ENCODE results near the gene RHBDF2.

DNA sequence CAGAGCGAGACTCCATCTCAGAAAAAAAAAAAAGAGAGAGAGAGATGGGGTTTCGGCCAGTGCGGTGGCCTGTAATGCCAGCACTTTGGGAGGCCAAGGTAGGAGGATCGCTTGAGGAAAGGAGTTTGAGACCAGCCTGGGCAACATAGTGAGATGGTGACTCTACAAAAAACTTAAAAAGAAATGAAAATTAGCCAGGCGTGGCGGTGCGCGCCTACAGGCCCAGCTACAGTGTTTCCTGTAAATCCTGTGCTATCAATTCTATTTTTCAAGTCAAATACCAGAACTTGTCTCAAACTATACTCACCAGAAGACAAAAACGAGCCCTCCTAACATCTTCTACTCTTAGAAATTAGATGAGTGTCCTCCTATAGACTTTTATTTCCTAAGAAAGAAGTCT, 67.5 kb downstream of the RHBDF2 start:
- no peak for TF ChIP-seq POLR2A (IDR thresholded peaks at IDR 0.05)
- TF ChIP-seq, protein P1, sequence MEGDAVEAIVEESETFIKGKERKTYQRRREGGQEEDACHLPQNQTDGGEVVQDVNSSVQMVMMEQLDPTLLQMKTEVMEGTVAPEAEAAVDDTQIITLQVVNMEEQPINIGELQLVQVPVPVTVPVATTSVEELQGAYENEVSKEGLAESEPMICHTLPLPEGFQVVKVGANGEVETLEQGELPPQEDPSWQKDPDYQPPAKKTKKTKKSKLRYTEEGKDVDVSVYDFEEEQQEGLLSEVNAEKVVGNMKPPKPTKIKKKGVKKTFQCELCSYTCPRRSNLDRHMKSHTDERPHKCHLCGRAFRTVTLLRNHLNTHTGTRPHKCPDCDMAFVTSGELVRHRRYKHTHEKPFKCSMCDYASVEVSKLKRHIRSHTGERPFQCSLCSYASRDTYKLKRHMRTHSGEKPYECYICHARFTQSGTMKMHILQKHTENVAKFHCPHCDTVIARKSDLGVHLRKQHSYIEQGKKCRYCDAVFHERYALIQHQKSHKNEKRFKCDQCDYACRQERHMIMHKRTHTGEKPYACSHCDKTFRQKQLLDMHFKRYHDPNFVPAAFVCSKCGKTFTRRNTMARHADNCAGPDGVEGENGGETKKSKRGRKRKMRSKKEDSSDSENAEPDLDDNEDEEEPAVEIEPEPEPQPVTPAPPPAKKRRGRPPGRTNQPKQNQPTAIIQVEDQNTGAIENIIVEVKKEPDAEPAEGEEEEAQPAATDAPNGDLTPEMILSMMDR (IDR thresholded peaks at IDR 0.05): no peak
- TF ChIP-seq POLR2AphosphoS5 (IDR thresholded peaks at IDR 0.05): no peak
- TF ChIP-seq EP300 (IDR thresholded peaks at IDR 0.05; ENCODE audit: low read depth): no peak
